Mesenteric fat pad (tissue), 1 donor: ENCODE measurements around the gene CCDC80. TPM values are rescaled to one million over a fixed set of nuclear protein-coding genes. Genes with fewer than 3 reads are reported as not detected.

Source experiments
- DNase-seq: peaks from one replicate; pipeline ENCODE4 v3.0.0-alpha.2; 2020; ENCODE audit warnings: low spot score
- total RNA-seq: library from RNA; stranded (reverse); fragmentation: NEBNext Ultra II Directional; extraction: Animal tissue kit (Norgen Biotek cat#: 25700); gene quantifications from one replicate; pipeline ENCODE4 v1.2.1, GENCODE V29; 2021
- donor health status: DM: yes; HTN: yes; CAD: no.

CCDC80 gene
- total RNA-seq, 1 donor from 2014 or later, result 426 TPM

DNA sequence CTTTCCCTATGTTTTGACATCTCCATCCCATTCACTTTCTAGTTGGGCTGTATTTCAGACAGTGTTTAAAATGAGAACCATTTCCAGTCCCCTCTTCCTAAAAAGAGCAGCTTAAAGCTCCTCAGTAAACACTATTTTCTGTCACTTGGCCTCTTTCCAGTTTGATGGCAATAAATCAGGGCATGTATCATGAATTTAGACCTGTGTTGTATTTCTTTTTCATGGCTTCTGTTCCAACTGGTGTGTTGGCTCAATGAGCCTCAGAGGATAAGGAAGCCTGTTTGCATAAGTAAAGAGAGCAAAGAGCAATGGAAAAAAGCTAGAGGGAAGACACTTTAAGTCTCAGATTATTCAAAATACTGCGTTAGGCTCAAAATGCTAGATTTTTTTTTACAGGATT lies 7.2 kb downstream of the CCDC80 start:
- DNase-seq, result no peak

DNA sequence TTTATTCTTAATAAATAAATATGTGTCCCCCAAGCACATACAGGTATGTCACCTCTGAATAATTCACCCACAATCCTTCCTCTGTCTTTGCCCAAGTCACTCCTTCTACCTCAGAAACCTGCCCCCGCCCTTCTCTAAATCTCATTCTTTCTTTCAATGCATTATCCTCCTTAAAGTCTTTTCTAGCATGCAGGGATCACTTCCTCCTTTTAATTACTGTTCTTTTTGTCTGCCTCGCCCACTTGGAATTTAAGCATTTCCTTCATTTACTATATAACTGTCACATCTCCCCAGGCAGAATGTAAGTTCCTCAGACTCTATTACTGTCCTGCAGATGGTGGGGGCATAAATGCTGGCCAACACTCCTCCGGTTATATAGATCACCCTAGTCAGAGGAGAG lies 7.8 kb downstream of the CCDC80 start:
- DNase-seq, result no peak

DNA sequence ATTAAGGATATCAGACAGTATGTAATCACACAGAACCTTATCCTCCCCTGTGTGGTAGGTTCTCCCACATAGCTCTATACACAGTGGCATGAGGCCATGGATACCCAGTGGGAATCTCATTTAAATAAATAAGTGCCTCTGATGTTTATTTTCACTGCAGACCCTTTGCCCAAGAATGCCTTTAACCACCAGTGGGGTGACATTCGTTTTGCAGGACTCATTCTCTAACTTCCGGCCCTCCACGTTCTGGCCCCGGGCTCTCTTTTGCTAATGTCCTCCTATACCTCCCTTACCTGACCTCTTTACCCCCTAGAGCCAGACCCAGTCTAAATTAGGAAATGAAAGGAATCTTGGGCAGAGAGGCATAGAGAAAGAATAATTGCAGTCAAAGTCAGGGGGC lies 8.3 kb downstream of the CCDC80 start:
- no peak for DNase-seq

DNA sequence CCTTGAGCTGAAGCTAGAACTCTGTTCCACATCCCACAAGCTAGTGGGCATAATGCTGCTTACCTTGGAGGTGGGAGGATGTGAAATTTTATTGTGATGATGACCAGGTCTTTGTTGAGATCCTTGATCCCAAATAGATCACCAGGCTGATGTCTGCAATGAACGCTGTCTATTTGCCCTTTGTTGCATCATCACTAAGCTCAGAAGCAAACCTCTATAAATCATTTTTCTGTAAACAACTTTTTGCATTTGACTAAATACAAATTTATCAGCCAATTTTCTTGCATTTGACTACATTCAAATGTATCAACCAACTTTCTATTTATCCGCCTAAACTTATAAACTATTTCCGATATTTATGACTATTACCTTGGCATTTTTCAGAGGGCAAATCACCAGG lies 9.7 kb downstream of the CCDC80 start:
- DNase-seq, result no peak

DNA sequence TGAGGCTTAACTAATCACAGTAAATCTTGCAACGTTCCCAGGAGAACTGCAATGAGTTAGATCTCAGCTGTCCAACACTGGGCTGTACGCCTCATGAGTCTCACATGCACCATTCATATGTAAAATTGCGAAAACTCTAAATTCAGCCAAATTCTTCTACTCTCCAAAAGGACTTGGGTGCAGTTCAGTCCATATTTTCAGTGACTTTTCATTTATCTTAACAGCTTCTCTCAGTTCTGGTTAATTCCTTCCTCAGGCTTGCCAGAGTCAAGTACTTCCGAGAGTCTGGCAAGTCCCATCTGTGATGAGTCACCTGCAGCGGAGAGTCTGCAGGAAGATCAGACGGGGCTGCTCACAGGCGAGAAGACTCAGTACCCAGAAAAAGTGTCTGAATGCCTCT lies 11.5 kb downstream of the CCDC80 start:
- no peak for DNase-seq

DNA sequence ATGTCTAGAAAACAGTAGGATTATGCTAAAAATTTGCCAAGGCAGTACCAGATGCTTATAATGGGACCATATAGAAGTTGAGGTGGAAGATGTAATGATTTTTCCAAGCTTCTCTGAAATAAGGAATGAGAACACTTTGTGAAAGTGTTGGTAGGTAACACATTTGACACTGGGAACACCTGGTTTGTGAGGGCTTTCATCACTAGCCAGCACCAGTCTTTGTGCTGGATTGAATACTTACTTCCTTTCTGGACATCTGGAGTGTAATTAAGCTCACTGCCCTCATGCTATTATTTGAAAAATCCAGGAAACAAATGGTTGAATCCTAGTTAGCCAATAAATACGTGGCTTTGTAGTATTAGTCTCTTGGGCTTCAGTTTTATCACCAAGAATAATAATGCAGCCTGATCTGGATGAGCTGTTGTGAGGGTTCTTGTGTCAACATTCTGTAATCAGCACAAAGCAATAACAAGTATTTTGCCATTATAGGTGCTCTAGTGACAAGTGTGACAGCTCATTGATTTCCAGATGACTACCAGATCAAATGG lies 12.9 kb downstream of the CCDC80 start:
- no peak for DNase-seq

DNA sequence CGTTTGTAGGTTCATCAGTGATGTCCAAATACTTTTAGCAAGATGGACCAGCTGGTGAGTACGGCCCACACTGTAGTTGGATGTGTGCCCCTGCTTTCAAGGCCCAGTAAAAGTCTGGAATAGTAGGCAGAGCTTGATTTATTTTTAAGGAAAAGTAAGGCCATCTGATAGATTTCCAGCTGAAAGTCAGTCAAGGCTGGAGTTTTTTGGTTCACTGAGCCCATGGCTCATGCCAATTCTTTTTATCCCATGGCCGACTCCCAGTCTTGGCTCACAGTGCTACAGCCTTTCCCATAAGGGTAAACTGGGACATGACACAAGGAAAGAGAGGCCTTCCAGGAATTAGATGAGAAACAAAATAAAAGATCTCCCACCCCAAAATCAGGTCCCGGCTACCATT lies 13.5 kb downstream of the CCDC80 start:
- no peak for DNase-seq

DNA sequence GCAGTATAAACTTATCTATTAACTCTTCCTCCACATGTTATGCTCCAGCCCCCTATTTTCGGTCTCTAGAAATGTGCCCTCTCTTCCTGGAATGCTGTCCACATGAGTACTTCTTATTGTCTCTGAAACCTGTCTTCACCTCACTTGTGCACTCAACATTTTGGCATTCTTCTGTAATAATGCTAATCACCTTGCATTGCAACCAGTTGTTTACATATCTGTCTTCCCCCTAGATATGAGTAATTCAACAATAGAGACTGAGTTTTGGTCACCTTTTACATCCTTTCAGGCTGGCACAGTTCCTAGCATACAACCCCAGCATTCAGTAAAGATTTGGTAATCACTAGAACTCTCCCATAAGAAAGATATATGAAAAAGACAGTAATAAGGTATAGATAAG lies 17.2 kb downstream of the CCDC80 start:
- DNase-seq, result no peak

DNA sequence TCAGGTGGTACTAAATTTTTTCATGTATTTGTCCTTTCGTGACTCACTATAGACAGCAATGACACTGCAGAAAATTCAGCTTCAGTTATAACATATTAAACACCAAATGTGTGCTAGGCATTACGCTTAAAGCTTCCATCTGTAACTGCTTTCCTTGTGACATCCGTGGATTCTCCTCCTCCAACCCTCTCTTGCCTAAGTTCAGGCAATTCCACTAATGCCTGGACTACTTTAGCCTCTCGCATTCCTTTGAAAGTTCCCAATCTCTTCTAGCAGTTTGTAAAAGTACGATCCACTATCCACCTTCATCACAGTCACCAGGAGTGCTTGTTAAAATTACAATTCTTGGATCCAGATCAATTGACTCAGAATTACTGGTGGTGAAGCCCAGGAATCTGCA lies 17.7 kb downstream of the CCDC80 start:
- no peak for DNase-seq

DNA sequence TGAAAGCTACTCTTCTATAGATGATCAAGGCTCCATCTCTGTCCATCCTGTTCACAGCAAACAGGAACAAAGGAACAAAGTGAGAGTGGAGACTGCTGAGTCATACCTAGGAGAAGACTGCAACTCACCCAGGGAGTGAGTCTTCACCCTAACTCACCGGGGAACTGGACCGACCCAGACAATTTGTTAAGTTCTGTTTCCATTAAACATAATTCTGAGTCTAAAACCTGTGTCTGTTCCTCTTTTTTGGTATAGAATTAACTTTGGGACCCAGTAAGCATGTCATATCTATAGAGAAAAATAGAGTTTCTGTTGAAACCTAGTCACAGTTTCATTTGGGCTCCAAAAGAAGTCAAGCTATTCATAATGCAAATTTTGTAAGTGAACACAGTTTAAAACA lies 21.6 kb downstream of the CCDC80 start:
- no peak for DNase-seq

DNA sequence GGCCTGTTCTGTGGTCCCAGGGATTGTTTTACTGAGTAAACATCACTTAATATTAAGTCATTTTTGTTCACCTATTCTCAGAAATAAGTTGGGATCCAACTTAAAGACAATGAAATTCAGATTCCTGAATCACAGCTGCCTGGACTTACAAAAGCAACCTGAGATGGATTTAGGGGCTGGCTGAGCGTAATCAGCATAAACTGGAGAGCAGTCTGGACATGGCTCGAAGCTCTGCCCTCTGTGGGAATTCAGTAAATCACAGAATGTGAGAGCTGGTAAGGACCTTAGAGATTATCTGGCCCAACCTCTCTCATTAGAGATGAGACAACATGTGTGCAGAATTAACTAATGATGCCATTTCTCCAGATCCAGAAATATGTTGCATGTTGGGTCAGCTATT lies 23.7 kb downstream of the CCDC80 start:
- no peak for DNase-seq

DNA sequence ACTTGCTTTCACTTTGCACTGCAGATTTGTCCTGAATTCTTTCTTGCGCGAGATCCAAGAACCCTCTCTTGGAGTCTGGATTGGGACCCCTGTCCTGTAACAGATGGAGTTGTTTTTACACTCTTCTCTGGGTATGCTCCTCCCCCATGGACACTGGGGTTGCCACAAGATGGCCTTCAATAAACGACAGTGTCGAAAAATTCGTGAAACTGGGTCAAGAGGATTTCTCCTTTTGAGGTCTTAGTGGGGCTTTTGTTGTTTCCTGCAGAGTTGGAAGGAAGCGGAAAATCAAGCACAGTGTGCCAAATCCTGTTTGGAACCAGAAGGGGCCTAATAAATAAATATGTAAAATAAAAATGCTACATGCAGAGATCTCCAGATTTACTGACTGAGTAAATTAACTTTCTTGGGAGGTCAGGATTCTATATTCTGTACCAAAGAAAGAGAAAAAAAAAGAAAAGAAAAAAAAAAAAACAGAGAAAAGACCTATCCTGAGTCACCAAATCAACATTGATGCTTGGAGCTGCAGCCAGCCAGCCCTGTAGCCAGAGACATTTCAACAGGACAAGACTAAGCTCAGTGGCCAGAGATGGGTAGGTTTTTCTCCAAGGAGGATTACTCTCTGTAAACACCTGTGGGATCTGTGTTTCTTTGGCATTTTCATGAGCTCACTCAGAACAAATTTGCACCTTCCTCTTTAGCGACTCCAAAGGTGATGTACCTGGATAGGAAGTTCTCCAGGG lies 24.8 kb downstream of the CCDC80 start:
- no peak for DNase-seq

DNA sequence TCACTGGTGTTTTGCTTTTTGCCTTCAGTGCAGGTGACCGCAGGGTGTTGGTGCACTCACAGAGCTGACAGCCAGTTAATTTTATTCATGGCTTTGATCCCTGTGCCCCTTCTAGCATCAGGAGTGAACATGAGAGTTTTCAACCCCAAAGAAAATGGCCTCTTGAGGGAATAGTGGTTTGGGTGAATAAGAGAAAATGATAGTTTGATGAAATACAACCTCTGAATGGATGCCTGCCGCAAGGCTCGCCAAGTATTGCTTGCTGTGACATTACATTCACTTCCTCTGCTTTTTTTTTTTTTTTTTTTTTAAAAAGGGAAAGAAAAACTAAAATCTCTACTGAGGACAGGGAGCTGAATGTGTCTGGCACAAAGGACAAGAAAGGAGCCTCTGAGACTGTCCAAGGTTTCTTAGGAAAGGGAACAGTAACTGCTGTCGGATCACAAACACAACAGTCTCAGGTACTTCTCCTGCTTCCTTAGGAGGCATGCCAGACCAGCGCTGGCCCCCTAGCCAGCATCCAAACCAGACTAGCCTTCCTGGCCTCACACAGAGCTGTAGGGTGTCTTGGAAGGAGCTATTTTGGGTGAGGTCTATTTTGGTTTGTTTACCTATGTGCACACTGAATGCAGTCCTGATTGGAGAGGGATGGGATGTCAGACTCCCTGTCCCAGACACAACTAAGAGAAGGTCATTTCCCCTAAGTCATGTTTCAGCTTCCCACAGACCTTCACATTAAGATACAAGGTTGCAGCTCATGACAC lies 29.0 kb downstream of the CCDC80 start:
- no peak for DNase-seq

DNA sequence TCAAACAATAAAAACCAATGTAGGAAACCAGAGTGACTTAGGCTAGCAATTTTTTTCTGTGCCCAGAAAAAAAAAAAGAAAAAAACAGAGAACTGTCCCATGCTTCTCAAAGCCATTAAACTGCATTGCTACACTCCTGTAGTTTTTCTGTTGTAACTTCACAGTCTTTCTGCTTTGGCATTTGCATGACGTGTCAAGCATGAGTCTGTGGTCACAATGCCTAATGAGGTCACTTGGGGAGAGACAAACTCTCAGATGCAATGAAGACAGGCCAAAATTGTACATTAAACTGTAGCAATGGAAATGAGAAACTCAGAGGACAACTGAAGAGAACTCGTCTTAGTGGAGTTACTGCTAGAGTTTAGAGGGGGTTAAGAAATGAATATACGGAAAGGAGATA lies 30.8 kb downstream of the CCDC80 start:
- DNase-seq, result no peak

DNA sequence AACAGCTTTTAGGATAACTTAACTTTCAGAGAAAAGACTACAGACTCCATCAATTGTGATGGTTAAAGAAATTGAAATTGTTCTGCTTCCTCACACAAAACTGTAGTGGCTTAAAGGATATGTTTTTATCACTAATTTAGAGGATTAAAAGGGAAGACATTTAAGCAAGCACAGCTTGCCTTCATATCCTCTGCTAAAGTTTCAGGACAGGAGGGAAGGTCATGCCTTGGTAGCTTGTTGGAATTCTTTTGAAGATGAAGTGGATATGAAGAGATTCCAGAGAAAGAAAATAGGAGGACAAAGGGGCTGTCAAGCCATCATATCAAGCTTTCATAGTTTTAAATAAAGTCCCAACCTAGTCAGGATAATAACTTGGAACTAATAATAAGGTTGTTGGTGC lies 33.1 kb downstream of the CCDC80 start:
- no peak for DNase-seq

DNA sequence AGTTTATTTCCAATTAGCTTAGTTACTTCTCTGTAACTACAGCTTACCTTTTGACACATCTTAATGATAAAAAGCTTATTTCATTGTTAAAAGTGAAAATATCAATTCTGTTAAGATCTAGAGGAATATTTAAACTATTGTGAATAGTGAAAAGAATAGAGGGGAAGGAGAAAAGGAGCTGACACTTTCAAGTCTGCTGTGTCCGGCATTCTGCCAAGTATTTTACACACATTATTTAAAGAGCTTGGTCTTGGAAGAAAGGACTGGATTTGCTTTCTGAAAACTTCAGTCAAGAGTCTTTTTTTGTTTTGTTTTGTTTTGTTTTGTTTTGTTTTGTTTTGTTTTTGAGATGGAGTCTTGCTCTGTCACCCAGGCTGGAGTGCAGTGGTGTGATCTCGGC lies 34.8 kb downstream of the CCDC80 start:
- DNase-seq, result no peak

DNA sequence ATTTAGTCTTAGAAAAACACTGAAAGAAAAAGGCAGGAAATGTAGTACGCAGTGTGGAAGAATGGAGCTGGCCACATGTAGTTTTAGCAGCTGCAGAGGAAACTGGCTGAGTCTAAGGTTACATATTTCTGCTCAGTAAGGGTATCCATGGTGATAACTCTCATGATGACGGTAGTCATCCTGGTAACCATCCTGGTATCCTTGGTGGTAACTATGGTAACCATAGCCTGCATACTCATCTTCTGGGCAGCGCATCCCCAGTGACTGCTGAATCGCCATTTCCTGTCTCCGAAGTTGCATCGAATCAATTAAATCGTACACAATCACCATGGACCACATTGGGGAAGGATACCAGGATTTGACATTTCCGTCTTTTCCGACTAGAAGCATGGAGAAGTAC lies 35.7 kb downstream of the CCDC80 start:
- no peak for DNase-seq

DNA sequence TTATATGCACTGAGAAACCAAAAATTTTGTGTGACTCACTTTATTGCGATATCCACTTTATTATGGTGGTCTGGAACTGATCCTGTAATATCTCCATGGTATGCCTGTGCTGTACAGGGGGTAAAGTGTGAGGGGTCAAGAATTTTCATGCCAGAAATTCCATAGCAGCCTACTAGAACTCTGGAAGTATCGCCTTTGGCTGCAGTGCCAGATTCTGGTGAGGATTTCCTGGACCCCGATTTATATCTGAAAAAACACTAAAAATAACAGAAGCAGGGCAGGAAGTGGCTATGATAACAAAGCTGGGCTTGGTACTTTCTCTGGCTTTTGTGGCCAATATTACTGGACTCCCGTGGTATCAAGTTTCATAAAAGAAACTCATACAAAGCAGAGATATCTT lies 36.4 kb downstream of the CCDC80 start:
- no peak for DNase-seq

DNA sequence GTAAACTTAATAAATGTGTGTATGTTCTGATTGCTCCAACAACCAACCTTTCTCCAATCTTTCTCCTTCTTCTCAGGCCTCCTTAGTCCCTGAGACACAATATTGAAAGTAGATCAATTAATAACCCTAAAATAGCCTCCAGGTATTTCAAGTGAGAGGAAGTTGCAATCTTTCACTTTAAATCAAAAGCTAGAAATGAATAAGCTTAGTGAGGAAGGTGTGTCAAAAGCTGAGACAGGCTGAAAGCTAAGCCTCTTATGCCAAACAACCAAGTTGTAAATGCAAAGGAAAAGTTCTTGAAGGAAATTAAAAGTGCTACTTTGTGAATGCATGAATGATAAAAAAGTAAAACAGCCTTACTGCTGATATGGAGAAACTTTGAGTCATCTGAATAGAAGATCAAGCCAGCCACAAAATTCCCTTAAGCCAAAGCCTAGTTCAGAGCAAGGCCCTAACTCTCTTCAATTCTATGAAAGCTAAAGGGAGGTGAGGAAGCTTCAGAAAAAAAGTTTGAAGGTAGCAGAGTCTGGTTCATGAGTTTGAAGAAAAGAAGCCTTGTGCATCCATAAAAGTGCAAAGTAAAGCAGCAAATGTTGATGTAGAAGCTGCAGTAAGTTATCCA lies 38.6 kb downstream of the CCDC80 start:
- DNase-seq, result no peak

DNA sequence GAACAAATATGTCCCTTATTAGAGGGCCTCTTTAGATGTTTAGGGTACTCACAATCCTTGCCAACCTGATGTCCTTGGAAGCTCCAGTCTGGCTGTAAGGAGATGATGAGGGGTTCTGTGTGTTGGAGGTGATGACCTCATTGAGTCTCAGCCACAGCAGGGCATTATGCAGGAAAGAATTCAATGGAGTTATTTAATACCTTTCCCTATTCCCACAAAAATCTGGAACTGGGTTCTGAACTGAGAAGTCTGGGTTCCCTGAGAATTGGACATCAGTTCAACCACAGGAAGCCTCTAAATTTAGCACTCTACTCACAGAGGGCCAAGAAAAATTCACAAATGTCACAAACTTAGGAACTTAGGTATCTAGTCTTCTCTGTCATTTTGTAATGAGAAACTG lies 42.2 kb downstream of the CCDC80 start:
- no peak for DNase-seq

DNA sequence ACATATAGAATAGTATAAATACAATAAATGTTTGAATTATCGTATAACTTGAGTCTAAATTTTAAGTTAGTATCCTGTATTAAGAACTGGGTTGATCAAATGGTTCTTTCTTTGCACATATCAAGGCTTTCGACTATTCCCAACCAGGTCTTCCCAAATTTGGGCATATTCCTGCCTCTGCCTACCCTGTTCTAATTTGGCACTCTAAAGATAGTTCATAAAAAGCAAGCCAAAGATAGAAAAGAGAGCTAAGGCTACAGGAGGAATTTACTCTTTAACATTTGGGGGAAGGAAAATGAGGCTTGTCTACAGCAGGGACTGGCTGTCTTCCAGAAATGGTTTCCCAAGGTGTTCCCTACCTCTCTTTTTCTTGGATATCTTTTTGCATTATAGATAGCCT lies 43.0 kb downstream of the CCDC80 start:
- DNase-seq, result no peak

DNA sequence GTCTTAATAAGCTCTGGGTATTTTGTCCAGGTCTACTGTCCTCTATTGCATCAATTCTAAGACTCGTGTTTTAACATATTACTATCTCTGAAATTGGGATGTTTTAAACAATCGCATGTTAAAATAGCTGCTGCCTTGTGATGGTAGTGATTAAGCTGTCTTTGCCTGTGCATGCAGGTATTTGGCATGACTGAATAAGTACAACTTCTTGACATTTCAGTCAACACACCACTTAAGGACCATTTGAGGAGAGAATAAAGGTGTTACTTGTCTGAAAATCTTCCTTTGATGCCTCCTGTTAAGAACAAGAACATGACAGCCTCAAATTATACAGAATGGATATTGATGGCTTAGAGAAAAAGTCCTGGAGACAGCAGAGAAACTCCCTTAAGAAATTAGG lies 46.1 kb downstream of the CCDC80 start:
- no peak for DNase-seq
